ENCODE results near the gene STX1A. TPM values are rescaled to one million over a fixed set of nuclear protein-coding genes. Genes with fewer than 3 reads are reported as not detected.

The STX1A gene
- polyA plus RNA-seq, 1 donor (not counting 4 experiments of a cell fraction or from before 2014, with no cell fraction given): 22.4 TPM

DNA sequence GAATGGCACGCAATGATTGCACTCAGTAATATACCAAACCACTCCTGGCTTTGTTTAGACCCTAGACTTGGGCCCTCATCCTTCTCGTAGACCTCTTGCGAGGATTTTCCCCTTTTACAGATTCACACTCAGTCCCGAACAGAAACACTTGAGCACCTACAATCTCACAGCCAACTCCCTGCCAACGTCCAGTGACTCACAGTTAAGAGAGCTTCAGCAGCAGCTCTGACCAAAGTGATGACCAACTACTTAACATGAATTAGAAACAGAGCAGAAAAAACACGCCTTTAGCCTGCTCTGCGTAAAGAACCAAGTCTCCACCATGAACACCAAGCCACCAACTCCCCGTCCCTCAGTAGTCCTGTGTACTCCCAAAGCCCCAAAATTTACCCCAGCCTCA lies 38.4 kb downstream of the STX1A start:
- Histone ChIP-seq H3K9me1 (ENCODE audit: control insufficient read depth, extremely low read depth, insufficient read depth, low read length) (peaks cover 4% of the 10 kb centered on the region), H3K9ac (ENCODE audit: control insufficient read depth, extremely low read depth, insufficient read depth, low read length) (no peak overlapping the region), H3K4me1 (ENCODE audit: control insufficient read depth, extremely low read depth, insufficient read depth, low read length) (peaks cover 17% of the 10 kb centered on the region), H3K27ac (ENCODE audit: control insufficient read depth, insufficient read depth, low read length) (no peak overlapping the region), H4K20me1 (ENCODE audit: control insufficient read depth, extremely low read depth, insufficient read depth, low read length) (no peaks in the 10 kb centered on the region), H3K4me2 (ENCODE audit: control insufficient read depth, extremely low read depth, insufficient read depth, low read depth, low read length) (peak overlapping the region; percentile 94), H3K9me3 (ENCODE audit: control insufficient read depth, low read depth, low read length) (no peaks in the 10 kb centered on the region), H3K27me3 (ENCODE audit: control insufficient read depth, extremely low read depth, insufficient read depth, low read length) (no peaks in the 10 kb centered on the region), H2AFZ (ENCODE audit: control insufficient read depth, low read length) (no peak overlapping the region), H3K4me3 (ENCODE audit: control insufficient read depth in 2 of 3, extremely low read depth in 1 of 3, insufficient read depth in 2 of 3, low read depth in 1 of 3, low read length in 3 of 3) (no peak overlapping the region), H3K79me2 (ENCODE audit: control insufficient read depth, insufficient read depth, low read length) (peaks cover 69% of the 10 kb centered on the region), H3K36me3 (ENCODE audit: control insufficient read depth in 2 of 2, extremely low read depth in 1 of 2, insufficient read depth in 2 of 2, low read length in 2 of 2) (peaks cover 0 to 8% of the 10 kb centered on the region in 2 experiments)
- TF ChIP-seq EZH2 (IDR thresholded peaks at IDR 0.05; ENCODE audit: low read length): no peak
- TF ChIP-seq, protein P1, sequence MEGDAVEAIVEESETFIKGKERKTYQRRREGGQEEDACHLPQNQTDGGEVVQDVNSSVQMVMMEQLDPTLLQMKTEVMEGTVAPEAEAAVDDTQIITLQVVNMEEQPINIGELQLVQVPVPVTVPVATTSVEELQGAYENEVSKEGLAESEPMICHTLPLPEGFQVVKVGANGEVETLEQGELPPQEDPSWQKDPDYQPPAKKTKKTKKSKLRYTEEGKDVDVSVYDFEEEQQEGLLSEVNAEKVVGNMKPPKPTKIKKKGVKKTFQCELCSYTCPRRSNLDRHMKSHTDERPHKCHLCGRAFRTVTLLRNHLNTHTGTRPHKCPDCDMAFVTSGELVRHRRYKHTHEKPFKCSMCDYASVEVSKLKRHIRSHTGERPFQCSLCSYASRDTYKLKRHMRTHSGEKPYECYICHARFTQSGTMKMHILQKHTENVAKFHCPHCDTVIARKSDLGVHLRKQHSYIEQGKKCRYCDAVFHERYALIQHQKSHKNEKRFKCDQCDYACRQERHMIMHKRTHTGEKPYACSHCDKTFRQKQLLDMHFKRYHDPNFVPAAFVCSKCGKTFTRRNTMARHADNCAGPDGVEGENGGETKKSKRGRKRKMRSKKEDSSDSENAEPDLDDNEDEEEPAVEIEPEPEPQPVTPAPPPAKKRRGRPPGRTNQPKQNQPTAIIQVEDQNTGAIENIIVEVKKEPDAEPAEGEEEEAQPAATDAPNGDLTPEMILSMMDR (optimal IDR thresholded peaks at IDR 0.05 in 1 of 3, IDR thresholded peaks at IDR 0.05 in 1 of 3, conservative IDR thresholded peaks at IDR 0.05 in 1 of 3; ENCODE audit: extremely low read depth in 1 of 3, insufficient read depth in 2 of 3, low read length in 3 of 3): no peak
- DNase-seq (ENCODE audit: low read depth, low spot score): no peak
- dilution Hi-C loops (cut with MboI; ENCODE audit: extremely low pct_ligation_motif_present, low sequenced_read_pairs): no loop called here
- FAIRE-seq: no peak

DNA sequence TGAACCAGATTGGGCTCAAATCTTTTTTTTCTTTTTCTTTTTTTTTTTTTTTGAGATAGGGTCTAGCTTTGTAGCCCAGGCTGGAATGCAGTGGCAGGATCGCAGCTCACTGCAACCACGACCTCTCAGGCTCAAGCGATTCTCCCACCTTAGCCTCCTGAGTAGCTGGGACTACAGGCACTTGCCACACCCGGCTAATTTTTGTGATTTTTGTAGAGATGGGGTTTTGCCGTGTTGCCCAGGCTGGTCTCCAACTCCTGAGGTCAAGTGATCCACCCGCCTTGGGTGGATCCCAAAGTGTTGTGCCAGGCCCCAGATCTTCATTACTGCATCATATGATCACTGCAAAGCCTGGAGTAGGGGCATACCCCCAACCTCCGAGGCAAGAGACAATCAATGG lies 39.0 kb downstream of the STX1A start:
- Histone ChIP-seq H3K4me2 (ENCODE audit: control insufficient read depth, extremely low read depth, insufficient read depth, low read depth, low read length) (peak overlapping the region; percentile 94), H2AFZ (ENCODE audit: control insufficient read depth, low read length) (no peak overlapping the region), H3K27ac (ENCODE audit: control insufficient read depth, insufficient read depth, low read length) (no peak overlapping the region), H3K4me3 (ENCODE audit: control insufficient read depth in 2 of 3, extremely low read depth in 1 of 3, insufficient read depth in 2 of 3, low read depth in 1 of 3, low read length in 3 of 3) (no peak overlapping the region), H4K20me1 (ENCODE audit: control insufficient read depth, extremely low read depth, insufficient read depth, low read length) (no peaks in the 10 kb centered on the region), H3K4me1 (ENCODE audit: control insufficient read depth, extremely low read depth, insufficient read depth, low read length) (peaks cover 17% of the 10 kb centered on the region), H3K9me1 (ENCODE audit: control insufficient read depth, extremely low read depth, insufficient read depth, low read length) (peaks cover 4% of the 10 kb centered on the region), H3K9me3 (ENCODE audit: control insufficient read depth, low read depth, low read length) (no peaks in the 10 kb centered on the region), H3K9ac (ENCODE audit: control insufficient read depth, extremely low read depth, insufficient read depth, low read length) (no peak overlapping the region), H3K79me2 (ENCODE audit: control insufficient read depth, insufficient read depth, low read length) (peaks cover 65% of the 10 kb centered on the region), H3K27me3 (ENCODE audit: control insufficient read depth, extremely low read depth, insufficient read depth, low read length) (no peaks in the 10 kb centered on the region), H3K36me3 (ENCODE audit: control insufficient read depth in 2 of 2, extremely low read depth in 1 of 2, insufficient read depth in 2 of 2, low read length in 2 of 2) (peaks cover 0 to 8% of the 10 kb centered on the region in 2 experiments)
- TF ChIP-seq, protein P1 (optimal IDR thresholded peaks at IDR 0.05 in 1 of 3, IDR thresholded peaks at IDR 0.05 in 1 of 3, conservative IDR thresholded peaks at IDR 0.05 in 1 of 3; ENCODE audit: extremely low read depth in 1 of 3, insufficient read depth in 2 of 3, low read length in 3 of 3): no peak
- TF ChIP-seq EZH2 (IDR thresholded peaks at IDR 0.05; ENCODE audit: low read length): no peak
- FAIRE-seq (no peak), DNase-seq (ENCODE audit: low read depth, low spot score) (no peak)
- dilution Hi-C loops (cut with MboI; ENCODE audit: extremely low pct_ligation_motif_present, low sequenced_read_pairs): no loop called here
